Activated CD4-positive, alpha-beta T cell treated with anti-CD3 and anti-CD28 coated beads for 48 hours (primary cell): ENCODE data around the gene SAC3D1.
A peak's percentile ranks its signal among the peaks of the same experiment; 100 is the strongest.

Experiments used
- DNase-seq: peaks from one replicate; pipeline ENCODE4 v3.0.0-alpha.2; 2020

Gene SAC3D1

DNA sequence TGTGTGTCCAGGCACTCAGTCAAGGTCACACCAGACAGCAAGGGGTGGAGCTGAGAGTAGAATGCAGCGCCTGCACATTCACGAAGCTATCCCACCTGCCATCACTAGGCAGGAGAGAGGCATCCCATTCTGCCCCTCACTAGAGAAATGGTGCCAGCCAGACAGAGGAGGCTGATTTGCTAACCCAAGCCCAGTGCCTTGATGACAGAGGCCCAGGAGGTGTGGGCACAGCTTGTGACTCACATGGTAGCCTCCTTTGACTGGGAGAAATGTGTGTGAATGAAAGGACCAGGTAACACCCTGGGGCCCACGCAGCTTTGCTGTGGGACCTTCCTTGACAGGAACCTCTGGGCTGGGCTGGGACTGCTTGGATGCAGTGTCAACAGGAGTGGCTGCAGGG lies 22.5 kb downstream of the SAC3D1 start:
- peak; percentile 21 for DNase-seq

DNA sequence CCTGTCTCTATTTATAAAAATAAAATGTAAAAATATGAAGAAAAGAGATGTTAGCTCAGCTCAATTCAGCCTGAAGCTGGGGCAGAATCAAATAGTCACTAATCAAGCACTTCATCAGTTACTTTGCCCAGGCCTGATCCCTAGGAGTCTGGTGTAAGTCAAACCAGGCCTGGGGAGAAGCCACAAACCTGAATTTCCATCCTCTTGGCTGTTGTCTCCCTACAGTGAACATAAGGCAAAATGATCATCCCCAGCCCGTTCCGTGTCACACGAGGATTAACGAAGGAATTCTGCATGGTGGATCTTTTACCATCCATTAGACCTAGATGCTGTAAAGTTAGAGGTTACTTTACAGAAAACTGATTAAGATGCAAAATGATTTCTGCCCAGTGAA lies 23.8 kb downstream of the SAC3D1 start:
- no peak for DNase-seq

DNA sequence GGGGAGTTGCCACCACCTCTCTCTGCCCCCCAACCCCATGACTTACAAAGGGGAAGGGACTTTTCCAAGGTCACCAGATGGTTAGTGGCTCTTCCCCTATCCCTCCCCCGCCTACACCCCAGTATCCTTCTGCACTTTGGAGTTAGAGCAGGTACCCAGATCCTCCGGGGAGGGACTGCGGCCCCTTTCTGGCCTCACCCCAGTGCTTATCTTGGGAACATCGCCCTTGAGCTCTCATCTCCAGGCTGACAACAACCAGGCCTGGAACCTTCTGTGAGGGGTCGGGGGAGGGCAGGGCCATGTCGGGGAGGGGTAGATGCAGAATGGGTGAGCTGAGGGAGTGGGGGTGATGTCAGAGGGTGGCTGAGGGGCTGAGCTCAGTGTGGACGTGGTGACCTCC lies 24.8 kb downstream of the SAC3D1 start:
- DNase-seq: no peak

DNA sequence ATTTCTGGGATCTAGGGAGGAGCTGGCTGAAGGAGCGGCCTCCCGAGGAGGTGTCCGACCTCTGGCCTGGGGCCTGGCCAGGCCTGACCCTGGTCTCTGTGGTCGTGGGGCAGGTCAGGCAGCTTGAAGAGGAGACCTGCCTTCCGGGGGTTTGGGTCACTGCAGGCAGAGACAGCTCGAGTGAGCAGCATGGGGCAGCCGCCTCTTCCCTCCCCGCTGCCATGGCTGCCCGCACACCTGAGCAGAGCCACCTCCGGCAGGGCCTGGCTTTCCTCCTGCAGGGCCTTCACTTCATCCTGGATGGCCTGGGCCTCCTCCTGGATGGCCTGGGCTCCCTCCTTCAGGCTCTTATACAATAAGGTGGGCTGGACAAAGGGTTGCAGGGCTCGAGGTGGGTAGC lies 25.3 kb downstream of the SAC3D1 start:
- DNase-seq: no peak

DNA sequence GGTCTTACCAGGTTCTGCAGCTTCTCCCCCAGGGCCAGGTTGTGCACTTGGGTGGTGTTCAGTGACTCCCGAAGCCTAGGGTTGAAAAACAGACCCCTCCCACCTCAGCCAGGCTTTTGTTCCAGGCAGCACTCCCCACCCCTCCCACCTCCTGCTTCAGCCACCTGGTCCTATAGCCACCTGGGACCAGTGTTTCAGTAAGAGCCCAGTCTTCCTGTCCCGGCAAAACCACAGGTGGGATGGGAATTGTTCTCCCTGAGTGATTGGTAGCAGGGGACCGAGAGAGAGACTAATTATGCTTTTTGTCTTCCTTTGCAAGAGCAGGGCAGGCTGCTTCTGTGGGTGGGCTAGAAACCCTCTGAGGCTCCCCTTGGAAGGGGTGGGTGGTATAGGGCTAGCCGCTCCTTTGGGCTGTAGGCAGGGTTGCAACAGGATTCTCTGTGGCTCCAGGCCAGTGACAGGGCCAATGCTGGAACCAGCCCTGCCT lies 25.8 kb downstream of the SAC3D1 start:
- no peak for DNase-seq

DNA sequence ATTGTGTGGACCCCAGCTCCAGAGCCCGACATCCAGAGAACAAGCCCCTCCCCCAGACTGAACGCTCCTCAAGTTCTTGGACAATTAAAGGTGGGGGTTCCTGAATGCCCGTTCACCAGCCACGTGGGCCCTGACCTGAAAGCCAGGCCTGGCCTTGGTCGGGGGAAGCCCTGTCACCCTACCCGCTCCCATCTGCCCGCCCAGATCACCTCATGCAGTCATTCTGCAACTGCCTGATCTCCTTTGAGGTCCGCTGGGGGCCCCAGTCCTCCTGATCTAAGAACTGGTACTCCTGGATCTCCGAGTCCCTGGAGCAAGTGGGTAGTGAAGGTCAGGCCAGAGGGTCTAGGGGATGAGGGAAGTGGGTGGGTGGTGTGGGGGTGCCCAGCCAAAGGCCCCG lies 26.4 kb downstream of the SAC3D1 start:
- no peak for DNase-seq

DNA sequence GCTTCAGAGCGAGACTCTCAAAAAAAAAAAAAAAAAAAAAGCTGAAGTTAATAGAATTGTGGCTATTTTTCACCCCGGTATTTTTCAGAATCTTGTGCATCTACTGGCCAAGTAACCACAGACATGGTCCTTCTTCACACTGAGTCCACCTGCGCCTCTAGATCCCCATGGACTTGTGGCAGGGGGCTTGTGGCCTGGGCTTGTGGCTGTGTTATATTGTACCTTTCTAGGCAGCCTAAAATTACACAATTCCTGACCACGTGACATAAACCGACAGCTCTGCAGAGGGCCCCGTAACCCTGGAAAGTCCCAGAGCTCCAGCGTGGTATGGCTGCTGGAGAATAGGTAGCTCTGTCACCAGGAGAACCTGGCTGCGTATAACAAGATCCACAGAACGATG lies 28.2 kb downstream of the SAC3D1 start:
- DNase-seq: no peak

DNA sequence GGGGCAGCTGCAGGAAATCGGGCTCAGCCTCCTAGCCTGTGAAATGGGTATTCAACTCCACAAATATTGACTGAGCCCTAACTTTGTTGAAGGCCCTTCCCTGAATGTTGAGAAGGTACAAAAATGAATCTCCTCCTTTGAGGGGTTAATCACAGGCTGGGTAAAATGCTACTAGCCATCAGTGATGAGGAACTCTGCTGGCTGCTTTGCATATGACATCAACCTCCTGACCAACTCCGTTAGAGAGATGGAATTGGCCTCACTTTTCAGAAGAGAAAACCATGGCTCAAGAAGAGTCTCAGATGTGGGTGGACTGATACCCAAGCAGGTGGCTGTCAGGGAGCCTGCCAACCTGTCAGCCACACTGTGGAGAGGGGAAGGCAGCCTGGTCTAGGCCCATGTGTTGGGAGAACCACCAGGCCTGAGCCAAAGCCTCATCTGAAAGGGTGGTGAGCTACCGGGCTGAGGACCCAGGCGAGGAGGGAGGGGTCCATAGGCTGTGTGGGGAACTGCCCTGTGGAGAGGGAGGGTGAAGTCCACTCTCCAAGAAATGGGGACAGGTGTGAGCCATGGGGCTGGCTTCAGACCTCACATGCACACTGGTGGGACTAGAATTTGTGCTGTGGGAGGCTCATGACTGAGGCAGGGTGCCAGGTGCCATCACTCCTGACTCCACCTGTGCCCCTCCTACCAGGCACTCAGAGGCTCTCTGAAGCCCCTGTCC lies 31.1 kb downstream of the SAC3D1 start:
- DNase-seq: no peak

DNA sequence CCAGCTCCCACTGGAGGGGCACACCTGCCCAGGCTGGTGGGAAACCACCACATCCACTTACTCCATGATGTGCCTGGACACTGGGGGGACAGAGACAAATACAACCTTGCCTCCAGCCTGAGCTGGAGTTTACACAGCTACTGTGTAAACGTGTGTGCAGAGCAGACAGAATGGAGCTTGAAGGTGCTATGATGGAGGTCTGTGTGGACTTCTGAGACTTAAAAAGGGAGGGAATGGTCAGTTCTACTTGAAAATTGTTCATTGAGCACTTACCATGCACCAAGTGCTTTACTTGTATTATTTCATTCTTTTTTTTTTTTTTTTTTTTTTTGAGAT lies 31.6 kb downstream of the SAC3D1 start:
- DNase-seq: no peak

DNA sequence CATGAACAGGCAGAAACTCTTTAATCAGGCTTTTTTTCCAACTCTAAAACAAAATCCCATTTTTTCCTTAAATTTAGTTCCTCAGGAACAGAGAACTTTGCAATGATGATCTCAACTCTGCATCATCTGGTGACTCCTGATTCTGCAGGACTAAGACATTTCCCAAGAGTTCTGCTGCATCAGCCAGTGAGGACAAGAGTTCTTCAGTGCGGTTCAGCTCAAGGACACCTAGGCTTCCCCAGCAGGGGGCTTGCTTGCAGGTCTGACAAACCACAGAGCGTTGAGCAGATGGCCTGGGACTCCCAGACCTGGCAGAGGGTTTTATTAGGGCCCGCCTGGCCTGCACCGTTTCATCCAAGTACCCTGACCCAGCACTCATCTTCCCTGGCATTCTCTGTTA lies 36.4 kb downstream of the SAC3D1 start:
- no peak for DNase-seq

DNA sequence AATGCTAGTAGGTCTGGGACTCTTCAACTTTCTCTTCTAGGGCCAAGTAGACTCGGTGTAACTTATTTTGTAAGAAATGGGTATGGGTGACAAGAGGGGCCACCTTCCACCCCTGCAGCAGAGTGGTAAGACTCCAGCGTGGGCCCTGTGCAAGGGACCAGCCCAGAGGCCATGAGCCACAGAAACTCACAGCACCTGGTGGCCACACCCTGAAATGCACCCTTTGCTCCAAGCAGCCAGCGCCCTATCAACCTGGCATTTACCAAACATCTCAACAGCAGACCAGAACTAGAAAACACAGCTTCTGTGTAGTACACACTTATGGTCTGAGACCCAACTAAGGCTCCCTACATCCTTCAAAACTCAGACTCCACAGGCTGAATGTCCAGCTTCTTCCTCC lies 37.1 kb downstream of the SAC3D1 start:
- peak; percentile 78 for DNase-seq

DNA sequence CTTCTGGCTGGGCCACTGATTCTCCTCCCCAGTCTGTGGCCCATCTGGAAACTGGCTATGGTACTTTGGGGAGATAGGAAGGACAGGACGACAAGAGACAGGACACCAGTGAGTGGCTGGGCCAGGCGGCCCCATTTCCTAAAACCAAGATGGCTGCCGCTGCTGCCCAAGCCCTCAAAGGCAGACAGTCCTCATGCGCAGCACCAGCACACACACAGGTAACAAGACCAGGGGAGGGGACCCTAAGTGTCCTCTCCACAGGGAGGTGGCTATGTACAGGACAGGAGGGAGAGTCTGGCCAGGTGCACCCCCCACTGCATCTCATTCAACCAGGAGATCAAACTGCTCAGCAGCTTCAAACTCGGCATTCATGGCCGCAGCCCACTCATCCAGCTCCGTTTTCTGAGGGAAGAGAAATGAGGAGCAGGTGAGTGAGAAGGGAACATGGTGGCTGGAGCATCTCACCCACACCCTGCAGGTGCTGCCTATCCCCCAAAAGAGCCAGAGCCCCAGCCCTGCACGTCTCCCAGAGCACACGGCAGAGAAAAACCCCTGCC lies 37.9 kb downstream of the SAC3D1 start:
- no peak for DNase-seq

DNA sequence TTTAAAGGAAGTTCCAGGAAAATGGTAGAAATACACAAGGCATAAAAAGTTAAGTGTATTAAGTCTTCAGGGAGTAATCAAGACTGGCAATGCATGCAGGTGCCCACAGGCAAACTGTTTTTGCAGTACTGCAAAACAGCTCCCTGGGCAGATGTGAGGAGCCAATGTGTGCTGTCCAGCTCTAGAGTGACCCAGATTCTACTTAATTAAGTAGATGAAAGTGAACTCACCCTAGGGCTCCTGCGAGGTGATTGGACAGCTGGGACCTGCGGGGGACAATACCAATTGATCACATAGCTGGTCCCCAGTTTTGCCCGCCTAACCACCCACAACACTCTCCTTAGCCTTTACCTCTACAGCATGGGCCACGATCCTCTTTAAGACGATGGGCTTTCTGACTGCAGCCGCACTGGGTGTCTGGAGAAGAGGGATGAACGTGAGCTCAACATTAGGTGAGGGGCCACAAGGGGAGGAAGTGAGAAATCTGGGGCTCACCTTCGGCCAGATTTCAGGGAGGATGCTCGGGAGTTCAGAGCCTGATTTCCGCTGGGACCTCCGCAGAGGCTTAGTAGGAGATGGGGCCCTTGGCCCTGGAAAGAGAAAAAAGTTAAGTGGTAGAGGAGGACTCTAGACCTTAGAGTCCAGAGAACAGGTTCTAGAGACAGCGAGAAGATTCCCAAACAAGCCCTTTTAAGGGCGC lies 42.3 kb downstream of the SAC3D1 start:
- DNase-seq: no peak

DNA sequence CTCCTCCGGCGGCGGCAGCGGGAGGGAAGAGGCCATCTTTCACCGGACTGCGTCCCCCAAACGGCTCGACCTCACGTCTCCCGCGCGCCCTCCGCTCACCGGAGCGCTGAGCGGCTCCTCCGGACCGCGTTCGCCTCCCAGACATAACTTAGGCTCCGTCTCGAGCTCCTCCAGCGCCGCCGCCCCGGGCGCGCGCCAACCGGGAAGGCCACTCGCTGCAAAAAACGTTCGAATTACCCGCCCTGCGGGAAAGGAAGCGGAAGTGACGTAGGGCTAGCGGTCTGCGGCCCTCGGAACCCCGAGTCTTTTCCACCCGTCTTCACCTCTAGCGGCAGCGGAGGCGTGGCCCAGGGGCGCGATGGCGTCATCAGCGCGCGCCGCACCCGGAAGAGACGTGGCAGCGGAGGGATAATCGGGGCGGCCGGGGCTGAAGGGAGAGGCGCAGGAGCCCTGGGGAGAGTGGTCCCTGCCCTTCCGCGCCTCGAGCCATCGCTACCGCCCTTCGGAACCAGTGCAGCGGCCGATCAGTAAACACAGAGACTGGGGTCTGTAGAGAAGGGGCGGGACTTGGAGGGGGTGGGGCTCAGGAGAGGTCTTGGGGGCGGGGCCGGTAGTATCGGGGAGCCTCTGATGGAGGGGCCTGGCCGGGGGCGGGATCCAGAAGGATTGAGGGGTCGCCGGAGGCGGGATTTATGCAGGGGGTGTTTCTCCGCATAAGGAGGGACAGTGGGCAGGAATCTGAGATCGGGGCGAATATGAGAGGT lies 43.0 kb downstream of the SAC3D1 start, which contains the start of the genes CDCA5 and ZFPL1:
Gene CDCA5, minus strand, starts transcription at position 207 of the 764 bp plus-strand sequence. Its CDS starts 62 bp downstream, at position 145.
Gene ZFPL1, plus strand, starts transcription at position 389 of the 764 bp plus-strand sequence. CDS start 477 bp downstream, outside the sequence.
- DNase-seq: peak; percentile 97

DNA sequence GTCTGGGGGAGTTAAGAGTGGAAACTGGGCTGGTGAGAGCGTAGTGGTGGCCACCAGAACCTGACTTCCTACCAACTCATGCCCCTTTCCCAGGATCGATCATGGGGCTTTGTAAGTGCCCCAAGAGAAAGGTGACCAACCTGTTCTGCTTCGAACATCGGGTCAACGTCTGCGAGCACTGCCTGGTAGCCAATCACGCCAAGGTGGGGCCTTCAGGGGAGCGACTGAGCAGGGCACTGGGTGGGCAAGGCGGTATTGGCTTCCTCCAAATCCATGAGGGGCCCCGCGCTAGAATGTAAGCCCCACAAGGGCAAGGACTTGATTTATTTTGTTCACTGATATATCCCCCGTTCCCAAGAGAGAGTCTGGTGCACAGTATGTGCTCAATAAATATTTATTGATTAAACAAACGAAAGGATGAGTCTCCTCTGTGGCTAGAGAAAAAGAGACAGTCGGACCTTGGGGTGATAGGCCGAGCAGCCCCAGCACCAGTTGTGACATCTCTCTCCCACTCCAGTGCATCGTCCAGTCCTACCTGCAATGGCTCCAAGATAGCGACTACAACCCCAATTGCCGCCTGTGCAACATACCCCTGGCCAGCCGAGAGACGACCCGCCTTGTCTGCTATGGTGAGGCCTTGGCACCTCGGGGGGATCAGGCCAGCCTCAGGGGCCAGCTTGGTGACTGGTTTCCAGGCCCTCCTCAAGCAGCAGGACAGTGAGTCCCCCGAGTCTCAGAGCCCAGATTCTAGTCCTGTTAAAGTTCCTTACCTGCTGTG lies 43.8 kb downstream of the SAC3D1 start:
- DNase-seq: no peak

DNA sequence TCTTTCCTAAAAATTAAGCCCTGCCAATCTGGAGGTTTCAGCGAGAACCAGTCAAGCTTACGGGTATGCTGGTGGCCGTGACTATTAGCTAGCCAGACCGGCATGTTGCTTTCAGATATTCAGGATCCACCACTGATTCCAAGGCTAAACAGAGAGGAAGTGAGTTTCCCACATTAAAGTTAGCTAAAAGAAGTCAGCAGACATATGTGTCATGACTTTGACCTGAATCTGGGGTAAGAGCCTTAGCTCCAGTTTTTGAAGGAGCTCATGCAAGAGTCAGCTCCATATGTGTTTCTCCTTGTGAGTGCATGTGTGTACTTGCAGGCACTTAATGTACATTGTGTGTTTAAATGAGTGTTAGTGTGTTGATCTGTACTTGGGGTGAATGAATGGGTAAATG lies 44.4 kb downstream of the SAC3D1 start:
- DNase-seq: no peak

DNA sequence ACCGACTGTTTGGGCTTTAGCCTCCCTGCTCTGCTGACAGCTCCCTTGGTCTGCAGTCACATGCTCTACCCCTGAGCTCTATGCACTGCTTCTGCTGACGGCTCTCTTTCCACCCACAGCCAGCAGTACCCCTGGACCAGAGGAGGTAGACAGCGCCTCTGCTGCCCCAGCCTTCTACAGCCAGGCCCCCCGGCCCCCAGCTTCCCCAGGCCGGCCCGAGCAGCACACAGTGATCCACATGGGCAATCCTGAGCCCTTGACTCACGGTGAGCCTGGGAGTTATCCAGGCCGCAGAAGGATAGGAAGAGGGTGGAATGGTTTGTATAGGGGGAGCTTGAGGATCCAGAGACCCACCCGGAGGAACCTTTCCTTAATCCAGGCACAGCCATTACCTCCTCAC lies 45.8 kb downstream of the SAC3D1 start:
- DNase-seq: no peak

DNA sequence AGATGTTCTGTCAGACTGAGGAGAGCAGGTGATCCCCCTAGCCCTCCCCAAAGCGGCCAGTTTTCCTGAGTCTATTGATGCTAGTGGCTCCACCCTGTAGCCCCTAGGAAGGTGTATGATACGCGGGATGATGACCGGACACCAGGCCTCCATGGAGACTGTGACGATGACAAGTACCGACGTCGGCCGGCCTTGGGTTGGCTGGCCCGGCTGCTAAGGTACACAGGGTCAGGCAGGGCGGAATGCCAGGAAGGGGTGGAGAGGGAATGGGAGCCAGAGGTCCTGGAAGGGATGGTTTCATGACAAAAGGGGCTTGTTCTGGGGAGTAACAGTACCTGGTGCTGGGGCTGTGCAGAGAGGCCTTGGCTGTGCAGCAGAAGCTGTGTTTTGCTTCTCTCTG lies 46.2 kb downstream of the SAC3D1 start:
- DNase-seq: no peak

DNA sequence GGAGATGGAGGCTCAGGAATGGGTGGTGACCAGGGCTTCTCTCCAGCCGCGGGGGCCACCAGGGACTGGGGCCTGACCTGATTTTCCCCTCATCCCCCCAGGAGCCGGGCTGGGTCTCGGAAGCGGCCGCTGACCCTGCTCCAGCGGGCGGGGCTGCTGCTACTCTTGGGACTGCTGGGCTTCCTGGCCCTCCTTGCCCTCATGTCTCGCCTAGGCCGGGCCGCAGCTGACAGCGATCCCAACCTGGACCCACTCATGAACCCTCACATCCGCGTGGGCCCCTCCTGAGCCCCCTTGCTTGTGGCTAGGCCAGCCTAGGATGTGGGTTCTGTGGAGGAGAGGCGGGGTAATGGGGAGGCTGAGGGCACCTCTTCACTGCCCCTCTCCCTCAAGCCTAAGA lies 46.8 kb downstream of the SAC3D1 start:
- no peak for DNase-seq

DNA sequence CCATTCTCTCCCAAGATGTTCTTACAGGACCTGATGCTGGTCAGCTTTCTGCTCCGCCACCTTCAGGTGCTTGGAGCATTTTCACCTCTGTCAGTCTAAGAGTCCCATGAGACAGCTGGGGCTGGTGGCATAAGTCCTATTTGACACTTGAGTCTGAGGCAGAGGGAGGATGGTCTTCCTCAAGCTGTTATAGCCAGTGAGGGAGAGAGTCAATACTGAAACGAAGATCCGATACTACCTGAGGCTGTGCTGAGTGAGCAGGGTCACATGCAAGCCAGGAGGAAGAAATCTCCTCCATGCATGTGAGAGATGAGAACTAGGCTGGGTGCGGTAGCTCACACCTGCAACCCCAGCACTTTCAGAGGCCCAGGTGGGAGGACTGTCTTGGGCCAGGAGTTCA lies 48.6 kb downstream of the SAC3D1 start:
- no peak for DNase-seq

DNA sequence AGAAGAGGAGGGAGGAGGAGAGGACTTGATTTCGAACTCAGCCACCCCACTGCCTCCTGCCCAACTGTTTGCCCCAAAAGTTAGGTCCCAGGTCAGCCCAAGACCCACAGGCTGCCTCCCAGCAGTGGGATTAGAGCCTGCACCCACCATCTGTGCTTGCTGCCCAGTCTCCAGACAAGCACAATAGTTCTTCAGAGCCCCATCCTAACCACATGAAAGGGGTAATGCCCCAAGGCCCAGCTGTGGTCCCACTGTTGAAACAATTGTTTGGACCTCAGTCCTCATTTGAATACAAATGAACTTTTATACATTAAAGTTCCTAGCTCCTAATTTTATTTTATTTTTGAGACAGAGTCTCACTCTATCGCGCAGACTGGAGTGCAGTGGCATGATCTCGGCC lies 49.6 kb downstream of the SAC3D1 start:
- no peak for DNase-seq
